Dermis microvascular lymphatic vessel endothelial cell (primary cell): ENCODE measurements around the gene FYN. TPM values are rescaled to one million over a fixed set of nuclear protein-coding genes. Genes with fewer than 3 reads are reported as not detected.
A peak's percentile ranks its signal among the peaks of the same experiment; 100 is the strongest.

ENCODE experiments used
- DNase-seq, 2 donors: peaks; one replicate each; pipeline versions ENCODE4 v3.0.0 to v3.0.0-alpha.2; 2010; ENCODE audit warnings: low read depth in 2 of 2
- total RNA-seq: library from RNA; depleted of rRNA; stranded (reverse); fragments of >200 nt; gene quantifications from 2 replicates; pipeline ENCODE4 v1.2.1, GENCODE V29; 2014

The FYN gene
- total RNA-seq, 1 donor from 2014 or later, result 77.5 TPM

GRCh38 chr6:111808493-111808892 is 64.8 kb downstream of the FYN start:
- no peak for DNase-seq

GRCh38 chr6:111806561-111807497 is 66.4 kb downstream of the FYN start:
- DNase-seq, result no peak

GRCh38 chr6:111806165-111806547 is 67.1 kb downstream of the FYN start:
- DNase-seq, result no peak

DNA sequence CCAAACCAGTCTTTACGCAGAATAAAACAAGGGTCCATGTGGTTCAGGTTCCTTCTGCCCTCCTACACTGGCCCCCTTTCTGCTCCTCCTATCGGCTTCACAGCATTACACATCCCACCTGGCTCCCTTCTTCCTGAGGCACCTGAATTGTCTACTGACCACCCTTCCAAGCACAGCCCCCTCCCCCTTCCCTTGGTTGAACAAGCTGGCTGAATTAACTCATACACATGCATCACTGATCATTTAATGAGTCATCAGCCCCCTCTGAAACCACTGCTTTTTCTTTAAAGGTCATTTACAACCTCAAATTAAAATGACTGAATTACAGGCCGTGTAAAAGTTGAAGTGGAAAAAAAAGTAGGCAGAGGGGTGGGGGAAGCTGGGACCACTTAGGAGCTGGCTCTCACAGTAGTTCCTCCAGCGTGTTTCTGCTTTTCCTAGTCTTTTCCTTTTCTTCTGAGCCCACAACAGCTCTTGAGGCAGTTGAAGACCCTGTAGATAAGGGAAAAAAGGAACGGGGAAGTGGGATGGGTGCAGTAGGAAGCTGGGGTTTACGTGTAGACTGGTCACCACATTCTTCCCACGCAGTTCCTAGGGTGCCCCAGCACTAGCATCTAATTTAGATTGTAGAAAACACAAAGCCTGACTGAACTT is 67.6 kb downstream of the FYN start:
- peak in 1 of 2 donors; percentile 50 for DNase-seq

DNA sequence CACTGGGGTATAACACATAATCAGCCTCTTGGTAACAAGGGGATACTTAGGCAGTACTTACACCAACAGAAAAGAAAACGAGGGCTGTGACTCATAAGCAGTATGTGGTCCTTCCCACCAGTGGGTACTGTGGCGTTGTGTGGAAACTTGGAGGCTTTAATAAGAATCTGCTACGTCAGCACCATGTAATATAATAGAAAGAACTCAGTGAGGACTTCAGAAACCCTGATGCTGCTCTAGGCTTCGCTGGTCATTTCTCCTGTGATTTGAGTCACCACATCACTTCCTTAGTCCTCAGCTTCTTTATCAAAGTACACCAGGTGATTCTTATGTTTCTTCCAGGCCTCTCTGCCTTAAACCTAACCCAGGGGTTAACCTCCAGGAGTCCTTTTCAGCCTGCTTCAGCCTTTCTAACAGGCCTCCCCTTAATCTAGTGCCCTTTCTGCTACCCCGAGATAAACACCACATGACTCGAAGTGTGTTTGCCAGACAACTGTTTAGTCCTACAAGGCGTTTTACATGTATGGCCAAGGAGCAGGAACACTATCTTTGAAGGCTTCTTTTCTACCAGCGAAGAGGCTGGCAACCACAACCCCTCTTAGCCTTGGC is 68.5 kb downstream of the FYN start:
- DNase-seq, result peak in 1 of 2 donors; percentile 83

DNA sequence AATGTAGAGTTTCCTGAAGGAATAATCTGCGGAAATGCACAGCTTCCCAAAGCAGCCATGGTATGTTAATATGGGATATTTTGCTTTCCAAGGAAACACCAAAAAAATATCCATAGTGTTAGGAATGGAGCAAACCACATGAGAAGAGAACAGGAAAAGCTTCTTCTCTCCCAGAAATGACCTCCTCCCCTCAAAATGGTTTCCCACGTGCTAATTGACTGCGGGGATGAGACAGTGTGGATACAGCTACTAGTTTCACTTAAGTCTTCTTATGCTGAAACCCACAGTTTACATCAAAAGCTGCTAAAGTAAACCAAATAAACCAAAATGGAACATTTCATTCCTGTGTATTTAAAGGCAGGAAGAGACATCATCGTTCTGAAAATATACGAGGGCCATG is 69.4 kb downstream of the FYN start:
- DNase-seq, result peak; percentile 32 to 86

- peak in 1 of 2 donors; percentile 35 for DNase-seq
These were observed 69.9 kb downstream of the FYN start for GRCh38 chr6:111803371-111803770.

GRCh38 chr6:111802720-111803330 is 70.4 kb downstream of the FYN start:
- DNase-seq, result peak in 1 of 2 donors; percentile 21

- DNase-seq, result no peak
These were observed 71.2 kb downstream of the FYN start for GRCh38 chr6:111802015-111802414.

GRCh38 chr6:111800821-111801220 is 72.4 kb downstream of the FYN start:
- no peak for DNase-seq

DNA sequence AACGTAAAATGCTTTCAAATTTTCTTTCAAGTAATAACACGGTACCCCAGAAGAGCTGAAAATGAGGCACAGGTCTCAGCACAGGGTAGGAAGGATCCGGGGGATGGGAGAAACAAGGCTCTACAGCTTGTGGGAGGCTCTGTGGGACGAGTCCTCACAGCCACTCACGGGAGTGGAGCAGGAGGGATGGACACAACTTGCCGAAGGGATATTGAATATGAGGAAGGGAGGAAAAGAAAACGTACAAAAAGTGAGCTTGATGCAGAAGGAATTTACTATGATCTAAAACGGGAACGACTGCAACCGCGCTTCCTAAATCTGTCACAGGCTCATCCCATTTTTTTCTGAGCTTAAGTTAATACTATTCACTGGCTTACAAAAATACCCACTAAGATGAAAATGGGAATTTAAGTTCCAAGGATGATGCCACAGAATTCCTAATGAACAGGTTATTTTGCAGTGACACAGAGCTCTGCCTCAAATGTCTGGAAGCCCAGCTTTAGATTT is 72.9 kb downstream of the FYN start:
- DNase-seq, result no peak

- no peak for DNase-seq
These were observed 73.5 kb downstream of the FYN start for GRCh38 chr6:111799576-111800258.

GRCh38 chr6:111798281-111798725 is 74.9 kb downstream of the FYN start:
- peak in 1 of 2 donors; percentile 33 for DNase-seq

- DNase-seq, result no peak
These were observed 76.8 kb downstream of the FYN start for GRCh38 chr6:111796310-111796918.

DNA sequence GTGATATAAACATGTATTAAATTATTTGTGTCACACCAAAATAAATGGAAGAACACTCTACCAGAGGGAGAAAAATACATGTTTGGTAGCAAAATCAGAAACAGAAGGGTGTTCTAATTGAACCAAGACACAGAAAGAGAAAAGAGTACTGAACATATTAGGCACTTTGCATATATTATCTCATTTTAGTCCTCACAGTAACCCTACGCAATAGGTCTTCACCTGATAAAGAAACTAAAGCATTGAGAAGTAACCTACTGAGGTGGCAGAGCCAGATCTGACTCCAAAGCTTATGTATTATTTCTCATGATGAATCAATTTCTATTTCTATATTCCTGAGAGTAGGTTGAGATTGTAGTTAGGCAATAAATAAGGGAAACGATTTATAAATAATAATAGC is 77.7 kb downstream of the FYN start:
- no peak for DNase-seq

GRCh38 chr6:111794727-111795452 is 78.4 kb downstream of the FYN start:
- DNase-seq, result no peak

DNA sequence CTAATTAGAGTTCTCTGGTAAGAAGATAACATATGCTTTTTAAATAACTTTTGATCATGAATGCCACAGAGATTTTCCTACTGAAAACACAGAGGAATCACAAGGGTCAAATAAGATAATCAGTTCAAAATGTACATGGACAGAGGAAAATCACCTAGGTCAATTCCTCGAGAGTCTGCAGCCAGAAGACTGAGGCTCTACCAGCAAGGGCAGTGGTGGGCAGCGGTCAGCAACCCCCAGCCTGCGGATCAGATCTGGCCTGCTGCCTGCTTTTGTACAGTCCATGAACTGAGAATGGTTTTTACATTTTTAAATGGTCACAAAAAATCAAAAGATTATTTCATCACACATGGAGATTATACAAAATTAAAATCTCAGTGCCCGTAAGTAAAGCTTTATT is 79.0 kb downstream of the FYN start:
- DNase-seq, result no peak

DNA sequence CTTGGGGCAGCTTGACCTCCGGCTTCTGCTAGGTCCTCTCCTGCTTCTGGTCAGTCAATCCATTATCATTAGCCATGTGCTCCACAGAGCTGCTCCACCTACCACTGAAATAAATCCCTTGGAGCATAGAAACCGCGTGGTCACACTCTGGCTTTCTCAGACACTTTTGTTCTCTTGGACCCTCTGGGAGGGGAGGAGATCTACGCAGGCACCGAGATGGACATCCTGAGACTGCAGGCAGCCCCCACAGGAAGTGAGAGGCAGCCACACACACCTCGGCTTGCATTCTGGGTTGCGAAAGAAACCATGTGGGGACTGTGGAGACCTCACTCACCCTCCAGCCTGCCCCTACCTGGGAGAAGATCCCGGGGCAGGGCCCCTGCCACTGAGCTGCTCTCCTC is 79.5 kb downstream of the FYN start:
- no peak for DNase-seq

DNA sequence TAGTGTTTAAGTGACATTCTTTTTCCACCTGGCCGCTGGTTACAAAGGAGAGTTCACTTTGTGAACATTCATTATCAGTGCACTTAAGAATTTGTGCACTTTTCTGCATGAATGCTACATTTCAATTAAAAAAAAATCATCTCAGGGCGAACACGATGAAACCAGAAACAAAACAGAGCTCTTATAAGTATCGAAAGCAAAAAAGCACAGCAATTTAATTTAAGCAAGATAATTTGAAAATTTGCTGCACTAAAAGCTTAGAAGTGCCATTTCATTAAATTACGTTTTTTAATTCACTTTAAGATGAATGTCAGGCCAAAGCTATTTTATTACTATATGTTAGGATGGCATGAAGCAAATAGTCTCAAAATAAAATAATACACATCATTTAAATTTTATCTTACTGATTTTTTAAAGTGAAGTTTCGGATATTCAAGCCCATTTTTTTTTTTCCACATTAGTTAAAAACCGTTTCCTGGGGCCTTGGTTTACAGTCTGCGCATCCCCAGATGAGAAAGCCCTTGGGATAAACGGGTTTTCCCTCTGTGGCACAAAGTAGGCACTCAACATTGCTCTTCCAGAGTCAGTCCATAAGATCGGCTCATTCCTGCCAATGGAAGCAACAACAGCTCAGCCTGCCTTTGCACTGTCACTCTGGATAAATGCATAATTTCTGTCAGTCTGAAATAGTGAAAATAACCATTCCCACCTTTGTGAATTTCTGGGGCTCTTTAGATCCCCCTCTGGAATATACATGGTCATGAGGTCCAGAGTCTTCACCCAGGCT is 80.1 kb downstream of the FYN start:
- DNase-seq, result no peak
